Thyroid gland (tissue), 4 donors: Measurements from ENCODE around the gene MORN5.

Experiments
- POLR2A ChIP-seq, 2 donors: fragments of 450-650 bp; IDR thresholded peaks; one replicate each; pipeline ENCODE4 v1.6.1; 2017; ENCODE audit warnings: antibody characterized with exemption in 2 of 2, mild to moderate bottlenecking in 2 of 2, moderate library complexity in 1 of 2
- TF ChIP-seq, protein P1 (sequence below), 6 experiments: fragments of 200-600 bp in 3 of 6; fragments of 450-650 bp in 3 of 6; sonication (generic) in 3 of 6; IDR thresholded peaks; one replicate each; pipeline ENCODE4 v1.5.1; 2016 to 2019; ENCODE audit warnings: antibody characterized with exemption in 6 of 6, mild to moderate bottlenecking in 2 of 6, inconsistent platforms in 1 of 6, moderate library complexity in 1 of 6

GRCh38 chr9:122225312-122226141 lies 65.8 kb downstream of the MORN5 start:
- TF ChIP-seq, protein P1, sequence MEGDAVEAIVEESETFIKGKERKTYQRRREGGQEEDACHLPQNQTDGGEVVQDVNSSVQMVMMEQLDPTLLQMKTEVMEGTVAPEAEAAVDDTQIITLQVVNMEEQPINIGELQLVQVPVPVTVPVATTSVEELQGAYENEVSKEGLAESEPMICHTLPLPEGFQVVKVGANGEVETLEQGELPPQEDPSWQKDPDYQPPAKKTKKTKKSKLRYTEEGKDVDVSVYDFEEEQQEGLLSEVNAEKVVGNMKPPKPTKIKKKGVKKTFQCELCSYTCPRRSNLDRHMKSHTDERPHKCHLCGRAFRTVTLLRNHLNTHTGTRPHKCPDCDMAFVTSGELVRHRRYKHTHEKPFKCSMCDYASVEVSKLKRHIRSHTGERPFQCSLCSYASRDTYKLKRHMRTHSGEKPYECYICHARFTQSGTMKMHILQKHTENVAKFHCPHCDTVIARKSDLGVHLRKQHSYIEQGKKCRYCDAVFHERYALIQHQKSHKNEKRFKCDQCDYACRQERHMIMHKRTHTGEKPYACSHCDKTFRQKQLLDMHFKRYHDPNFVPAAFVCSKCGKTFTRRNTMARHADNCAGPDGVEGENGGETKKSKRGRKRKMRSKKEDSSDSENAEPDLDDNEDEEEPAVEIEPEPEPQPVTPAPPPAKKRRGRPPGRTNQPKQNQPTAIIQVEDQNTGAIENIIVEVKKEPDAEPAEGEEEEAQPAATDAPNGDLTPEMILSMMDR (IDR thresholded peaks at IDR 0.05), result no peak
- TF ChIP-seq POLR2A (IDR thresholded peaks at IDR 0.05), result no peak
